Stimulated activated CD4-positive, alpha-beta T cell treated with anti-CD3 and anti-CD28 coated beads, Interleukin-15, amount 100 ng/mL, for 1 hour (primary cell): ENCODE data around the gene FAM124A.

Experiments
- DNase-seq, 2 donors: peaks; one replicate each; pipeline ENCODE4 v3.0.0-alpha.2; 2020; ENCODE audit warnings: low read depth in 1 of 2, low spot score in 1 of 2

The FAM124A gene, protein sequence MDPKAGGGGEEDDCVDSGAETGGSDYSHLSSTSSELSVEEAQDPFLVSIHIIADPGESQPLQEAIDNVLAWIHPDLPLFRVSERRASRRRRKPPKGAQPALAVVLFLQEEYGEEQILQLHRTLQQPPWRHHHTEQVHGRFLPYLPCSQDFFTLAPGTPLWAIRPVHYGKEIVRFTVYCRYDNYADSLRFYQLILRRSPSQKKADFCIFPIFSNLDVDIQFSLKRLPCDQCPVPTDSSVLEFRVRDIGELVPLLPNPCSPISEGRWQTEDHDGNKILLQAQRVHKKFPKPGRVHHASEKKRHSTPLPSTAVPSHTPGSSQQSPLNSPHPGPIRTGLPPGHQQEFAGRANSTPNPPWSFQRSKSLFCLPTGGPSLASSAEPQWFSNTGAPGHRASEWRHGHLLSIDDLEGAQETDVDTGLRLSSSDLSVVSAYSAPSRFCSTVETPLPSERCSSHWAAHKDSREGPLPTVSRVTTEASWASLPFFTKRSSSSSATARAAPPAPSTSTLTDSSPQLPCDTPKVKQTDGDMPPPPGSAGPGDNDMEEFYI

GRCh38 chr13:51222037-51222685, at the start of gene FAM124A:
FAM124A (plus strand) TSS chr13:51222398; CDS start chr13:51222502, 104 bp downstream.
- DNase-seq, result peak in 1 of 2 donors; percentile 39

DNA sequence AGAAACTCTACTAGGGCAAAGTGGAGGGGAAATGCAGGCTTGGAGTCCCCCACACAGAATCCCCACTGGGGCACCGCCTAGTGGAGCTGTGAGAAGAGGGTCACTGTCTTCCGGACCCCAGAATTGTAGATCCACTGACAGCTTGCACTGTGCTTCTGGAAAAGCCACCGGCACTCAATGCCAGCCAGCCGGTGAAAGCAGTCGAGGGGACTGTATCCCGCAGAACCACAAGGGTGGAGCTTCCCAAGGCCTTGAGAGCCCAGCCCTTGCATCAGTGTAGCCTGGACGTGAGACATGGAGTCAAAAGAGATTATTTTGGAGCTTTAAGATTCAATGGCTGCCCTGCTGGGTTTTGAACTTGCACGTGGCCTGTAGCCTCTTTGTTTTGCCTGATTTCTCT, 47.2 kb upstream of the FAM124A start:
- DNase-seq, result no peak

DNA sequence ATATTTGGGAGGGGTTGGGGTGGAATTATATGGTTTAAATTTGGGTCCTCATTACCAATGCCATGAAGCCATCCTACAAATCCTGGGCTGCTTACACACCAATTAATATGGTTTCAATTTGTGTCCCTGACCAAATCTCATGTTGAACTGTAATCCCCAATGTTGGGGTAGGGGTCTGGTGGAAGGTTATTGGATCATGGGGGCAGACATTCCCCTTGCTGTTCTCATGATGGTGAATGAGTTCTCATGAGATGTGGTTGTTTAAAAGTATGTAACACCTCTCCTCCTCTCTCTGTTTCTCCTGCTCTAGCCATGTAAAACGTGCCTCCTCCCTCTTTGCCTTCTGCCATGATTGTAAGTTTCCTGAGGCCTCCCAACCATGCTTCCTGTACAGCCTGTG, 46.6 kb upstream of the FAM124A start:
- DNase-seq, result no peak

DNA sequence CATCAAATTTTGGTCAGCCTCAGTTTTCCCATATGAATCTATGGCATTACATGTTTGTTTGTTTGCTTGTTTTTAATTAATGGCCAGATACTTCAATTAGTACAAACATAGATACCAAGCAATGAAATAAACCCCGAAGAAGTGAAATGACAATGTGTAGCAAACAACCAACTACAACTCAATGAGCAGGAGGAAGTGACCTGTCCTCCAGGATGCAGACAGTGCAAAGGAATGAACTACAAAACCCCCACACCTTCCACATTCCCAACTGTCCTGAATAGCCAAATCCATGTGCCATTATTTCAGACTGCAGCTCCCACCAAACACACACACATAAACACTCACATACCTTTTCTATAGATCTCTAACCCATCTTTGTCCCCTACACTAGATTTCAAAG, 45.0 kb upstream of the FAM124A start:
- DNase-seq, result no peak

- no peak for DNase-seq
These were observed 43.6 kb upstream of the FAM124A start for GRCh38 chr13:51178456-51179074.

GRCh38 chr13:51179432-51179971, 42.7 kb upstream of the FAM124A start:
- DNase-seq, result no peak

GRCh38 chr13:51180853-51181511, 41.2 kb upstream of the FAM124A start:
- DNase-seq, result no peak

- DNase-seq, result no peak
These were observed 40.3 kb upstream of the FAM124A start for GRCh38 chr13:51181786-51182383.

- DNase-seq, result no peak
These were observed 30.5 kb upstream of the FAM124A start for GRCh38 chr13:51191743-51192142.

DNA sequence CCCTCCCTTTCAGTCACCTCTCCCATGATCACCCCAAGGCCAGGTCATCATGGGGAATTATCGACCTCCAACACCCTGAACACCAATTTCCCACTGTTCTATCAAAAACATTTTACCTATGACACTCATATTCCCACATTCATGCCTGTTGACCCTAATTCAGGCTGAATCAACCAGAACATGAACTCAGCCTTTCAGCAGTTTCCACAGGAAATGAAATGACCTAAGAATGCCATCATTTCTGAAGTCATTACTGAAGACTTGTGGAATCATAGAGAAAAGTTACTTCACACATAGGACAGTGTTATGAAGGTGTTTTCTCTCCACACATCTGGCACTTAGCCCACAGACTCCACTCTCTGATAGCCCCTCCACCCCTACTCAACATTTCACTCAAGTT, 29.9 kb upstream of the FAM124A start:
- no peak for DNase-seq

- DNase-seq, result no peak
These were observed 28.8 kb upstream of the FAM124A start for GRCh38 chr13:51193387-51193786.

DNA sequence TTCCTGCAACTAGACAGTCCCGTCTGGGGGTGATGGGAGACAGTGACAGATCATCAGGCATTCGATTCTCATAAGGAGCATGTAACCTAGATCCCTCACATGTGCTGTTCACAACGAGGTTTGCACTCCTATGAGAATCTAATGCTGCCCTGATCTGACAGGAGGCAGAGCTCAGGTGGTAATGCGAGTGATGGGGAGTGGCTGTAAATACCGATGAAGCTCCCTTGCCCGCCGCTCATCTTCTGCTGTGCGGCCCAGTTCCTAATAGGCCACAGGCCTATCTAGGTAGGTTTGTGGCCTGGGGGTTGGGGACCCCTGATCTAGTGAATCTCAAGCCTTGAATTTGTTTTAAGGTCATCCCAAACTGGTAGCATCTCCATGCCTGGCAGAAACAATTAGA, 27.3 kb upstream of the FAM124A start:
- DNase-seq, result no peak

- no peak for DNase-seq
These were observed 20.3 kb upstream of the FAM124A start for GRCh38 chr13:51201886-51202285.

DNA sequence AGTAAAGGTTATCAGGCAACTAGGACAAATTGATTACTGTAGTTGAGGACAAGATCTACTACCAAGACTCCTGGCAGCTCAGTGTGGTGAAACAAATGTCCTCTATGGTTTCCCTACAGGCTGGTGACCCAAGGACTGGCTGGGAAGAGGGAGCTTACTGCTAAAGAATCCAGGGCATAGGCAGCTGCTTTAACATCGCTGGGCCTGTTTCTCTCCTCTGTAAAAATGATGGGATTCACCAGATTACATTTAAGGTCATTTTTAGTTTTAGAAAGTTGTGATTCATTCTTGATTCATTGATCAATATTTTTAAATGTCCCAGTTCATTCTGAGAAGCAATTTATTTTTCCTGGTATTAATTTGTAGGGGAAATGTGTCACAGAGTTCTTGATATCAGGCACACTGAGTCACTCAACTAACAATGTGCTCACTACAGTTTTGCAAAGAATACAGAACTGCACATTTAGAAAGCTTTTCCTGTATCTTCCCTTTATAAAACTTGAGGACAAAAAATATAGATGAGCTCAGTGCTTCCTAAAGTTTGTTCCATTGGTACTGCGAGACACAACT, 19.6 kb upstream of the FAM124A start:
- DNase-seq, result no peak

- DNase-seq, result no peak
These were observed 15.6 kb upstream of the FAM124A start for GRCh38 chr13:51206584-51206983.

GRCh38 chr13:51207881-51208280, 14.3 kb upstream of the FAM124A start:
- no peak for DNase-seq

- DNase-seq, result no peak
These were observed 13.5 kb upstream of the FAM124A start for GRCh38 chr13:51208716-51209115.

GRCh38 chr13:51211910-51212309, 10.3 kb upstream of the FAM124A start:
- no peak for DNase-seq

DNA sequence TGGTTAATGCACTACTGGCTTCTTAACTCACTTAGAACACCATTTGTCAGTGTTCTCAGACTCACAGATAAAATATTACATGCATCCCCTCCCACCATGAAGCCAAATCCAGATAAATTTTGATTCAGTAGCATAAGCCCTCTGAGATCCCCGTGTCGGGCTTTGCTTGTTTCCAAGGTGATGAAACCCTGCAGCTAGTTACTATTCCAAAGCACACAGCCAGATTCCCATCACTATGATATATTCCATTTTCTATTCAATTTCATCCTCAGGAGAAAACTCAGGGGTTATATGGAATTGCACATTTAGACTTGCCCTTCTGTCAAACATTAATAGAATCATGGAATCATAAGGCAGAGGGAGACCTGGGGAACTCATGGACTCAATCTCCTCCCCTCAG, 9.4 kb upstream of the FAM124A start:
- DNase-seq, result no peak

DNA sequence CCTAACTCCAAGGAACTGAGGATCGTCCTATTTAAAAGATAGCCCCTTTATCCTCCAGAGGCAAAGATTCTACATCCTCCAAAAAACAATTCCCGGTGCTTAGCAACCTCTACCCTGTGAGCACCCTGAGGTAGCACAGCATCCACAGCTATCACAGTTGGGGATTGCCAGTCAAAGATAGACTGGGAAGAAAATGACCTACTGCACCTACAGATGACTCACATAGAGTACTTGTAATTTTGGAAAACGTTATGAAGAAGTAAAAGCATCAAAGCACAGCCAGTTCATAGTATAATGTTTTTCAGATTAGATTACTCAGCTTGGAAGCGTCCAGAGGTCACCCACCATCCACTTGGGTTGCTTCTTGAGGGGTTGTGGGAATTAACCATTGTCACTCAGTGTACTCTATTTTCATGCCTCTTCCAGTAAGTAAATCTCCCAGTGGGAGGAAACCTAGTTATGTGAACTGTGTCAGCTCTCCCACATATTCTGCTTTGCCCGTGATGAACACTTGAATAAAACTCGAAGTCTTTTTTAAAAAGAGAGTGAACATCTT, 8.9 kb upstream of the FAM124A start:
- DNase-seq, result no peak
